Panc1 (cell line): ENCODE measurements around the gene ACP2. TPM values are rescaled to one million over a fixed set of nuclear protein-coding genes. Genes with fewer than 3 reads are reported as not detected.
A peak's percentile ranks its signal among the peaks of the same experiment; 100 is the strongest.

Experiments used
- ATAC-seq: fragments of 200-7000 bp; cut with Tn5 transposase; 2 replicates; pipeline ENCODE4 v1.9.1; 2020; ENCODE audit warnings: mild to moderate bottlenecking, moderate library complexity
- Bru-seq: library from RNA; stranded (reverse); fragments of 400-500 nt; gene quantifications from one replicate; lab custom pipeline; 2021; lab: Mats Ljungman, UMichigan
- BruChase-seq, 2 experiments: library from RNA; stranded (reverse); fragments of 400-500 nt; gene quantifications; one replicate each; lab custom pipeline; 2021; lab: Mats Ljungman, UMichigan
- BruUV-seq: library from RNA; stranded (reverse); fragments of 400-500 nt; replicated peaks from 2 replicates; lab custom pipeline; 2021; lab: Mats Ljungman, UMichigan
- CTCF ChIA-PET: fragments of 300-600 bp; sonication (Branson Sonifier 250); formaldehyde crosslinking; loops from one replicate; lab custom pipeline; 2022; ENCODE audit warnings: antibody characterized with exemption; lab: Charles Lee
- POLR2A ChIA-PET: fragments of 300-600 bp; sonication (Branson Sonifier 250); formaldehyde crosslinking; loops from one replicate; lab custom pipeline; 2022; ENCODE audit warnings: antibody characterized with exemption; lab: Charles Lee
- DNase-seq: peaks from one replicate; pipeline ENCODE4 v3.0.0-alpha.2; 2010; ENCODE audit warnings: low read depth, low spot score
- H3K27ac ChIP-seq: 2 replicates; pipeline ENCODE4 v1.5.1; 2011; ENCODE audit warnings: mild to moderate bottlenecking, low read length, inconsistent platforms
- H3K27me3 ChIP-seq: fragments of 200-500 bp; sonication (Bioruptor generic); 2 replicates; pipeline ENCODE4 v1.6.0; 2014; ENCODE audit warnings: low read length, inconsistent platforms; ENCODE audit not compliant: control insufficient read depth, insufficient read depth
- H3K36me3 ChIP-seq: fragments of 200-500 bp; sonication (Bioruptor generic); 2 replicates; pipeline ENCODE4 v1.5.1; 2014; ENCODE audit warnings: inconsistent platforms, mild to moderate bottlenecking, low read length, moderate library complexity; ENCODE audit not compliant: control insufficient read depth, insufficient read depth
- H3K4me1 ChIP-seq: 2 replicates; pipeline ENCODE4 v1.5.1; 2011; ENCODE audit warnings: inconsistent platforms, mild to moderate bottlenecking, low read length, moderate library complexity; ENCODE audit not compliant: control insufficient read depth, insufficient read depth
- H3K4me3 ChIP-seq, 2 experiments: 2 replicates each; pipeline ENCODE4 v1.5.1; 2011 to 2012; ENCODE audit warnings: low read depth in 2 of 2, low read length in 2 of 2, mild to moderate bottlenecking in 2 of 2, inconsistent platforms in 1 of 2, moderate library complexity in 1 of 2
- H3K9me3 ChIP-seq: fragments of 200-500 bp; sonication (Bioruptor generic); 2 replicates; pipeline ENCODE4 v1.5.1; 2014; ENCODE audit warnings: low read depth, mild to moderate bottlenecking, inconsistent platforms, low read length, moderate library complexity; ENCODE audit not compliant: control insufficient read depth, insufficient read depth
- POLR2AphosphoS5 ChIP-seq: IDR thresholded peaks from 2 replicates; pipeline ENCODE4 v1.6.1; 2012; ENCODE audit warnings: mild to moderate bottlenecking, low read depth, low read length, moderate library complexity
- REST ChIP-seq, 2 experiments: IDR thresholded peaks; 2 replicates each; pipeline ENCODE4 v1.6.1; 2011 to 2012; ENCODE audit warnings: low read depth in 2 of 2, control low read depth in 1 of 2, low read length in 1 of 2, mild to moderate bottlenecking in 1 of 2, moderate library complexity in 1 of 2; ENCODE audit not compliant: insufficient read depth in 1 of 2
- SIN3A ChIP-seq: IDR thresholded peaks from 2 replicates; pipeline ENCODE4 v1.6.1; 2012; ENCODE audit warnings: low read depth, mild to moderate bottlenecking, low read length, moderate library complexity, borderline replicate concordance; ENCODE audit not compliant: insufficient read depth
- TCF7L2 ChIP-seq: IDR thresholded peaks from 2 replicates; pipeline ENCODE4 v1.6.1; 2011; ENCODE audit warnings: mild to moderate bottlenecking, low read depth, low read length, inconsistent platforms
- in situ Hi-C: cut with HindIII; loops from 2 replicates; pipeline ENCODE4 v1.10.0; 2016; ENCODE audit warnings: low sequenced_read_pairs, low pct_unique_long_range_greater_than_20kb
- intact Hi-C: fragments of 100-400 bp; cut with micrococcal nuclease; formaldehyde crosslinking; loops from one replicate; pipeline ENCODE4 v1.10.0; 2022; ENCODE audit not compliant: unreplicated experiment
- long read RNA-seq: library from polyadenylated mRNA; unstranded; transcript quantifications from one replicate; pipeline ENCODE4 v2.0.0, GENCODE V29; 2021; ENCODE audit not compliant: unreplicated experiment
- polyA plus RNA-seq: library from polyadenylated mRNA; unstranded; fragments of >200 nt; gene quantifications from one replicate; pipeline ENCODE4 v1.2.1, GENCODE V29; 2012; ENCODE audit warnings: missing spikeins; ENCODE audit not compliant: insufficient read length
- total RNA-seq: library from RNA; stranded (reverse); gene quantifications from one replicate; pipeline ENCODE4 v1.2.1, GENCODE V29; 2021; ENCODE audit not compliant: unreplicated experiment
- TF ChIP-seq, protein P1 (sequence below): fragments of 450-650 bp; IDR thresholded peaks from 2 replicates; pipeline ENCODE4 v1.5.1; 2017; ENCODE audit warnings: mild to moderate bottlenecking

ACP2 gene
- total RNA-seq (28.4 TPM), Bru-seq, nascent RNA (percentile 66 among the genes with signal in this experiment), BruChase-seq, experiment 1, labeled RNA remaining after a 2-hour chase (percentile 59 among the genes with signal in this experiment), BruChase-seq, experiment 2, labeled RNA remaining after a 6-hour chase (percentile 72 among the genes with signal in this experiment)
- 28.7 TPM for polyA plus RNA-seq
- long read RNA-seq, transcript ACP2-201 (11 exons, 2,203 nt), result major isoform, 8 of 21 reads
- long read RNA-seq, partial matches to known transcripts, result 3 of 21 reads
- long read RNA-seq, other reads (novel, unspliced or antisense), result 9 of 21 reads

GRCh38 chr11:47248664-47249377 lies at the start of gene ACP2:
Gene ACP2 (minus strand): TSS chr11:47248814. CDS start chr11:47248789, 25 bp downstream.
- Histone ChIP-seq H3K27me3 (no peaks in the 10 kb centered on the region), H3K4me3 (peak within 1 kb of the TSS; percentile 67 to 90), H3K4me1 (peaks cover 14% of the 10 kb centered on the region), H3K36me3 (peaks cover 4% of the 10 kb centered on the region; the same call in 1 of the 2 replicates), H3K27ac (peak within 1 kb of the TSS; percentile 97), H3K9me3 (no peaks in the 10 kb centered on the region)
- ATAC-seq (peak; percentile 99), DNase-seq (no peak)
- TSS peak; percentile 95 for BruUV-seq
- ChIA-PET POLR2A (interaction anchor here (0.6 to 1.4 kb wide), 3 partner anchors 14 to 31 kb away, joined by 3 to 10 read pairs (median 5); no protein-coding TSS in a partner anchor), CTCF (interaction anchor here (0.6 to 1.4 kb wide), 4 partner anchors 9 to 388 kb away, joined by 3 to 4 read pairs (median 4); partner anchors contain the start of gene NR1H3)
- in situ Hi-C loops (no loop called here), intact Hi-C loops (no loop called here)
- TF ChIP-seq POLR2AphosphoS5 (peak; percentile 95), TCF7L2 (peak; percentile 48; the same call in 1 of the 2 replicates), REST (IDR thresholded peaks at IDR 0.05; ENCODE audit: insufficient read depth in 1 of 2, low read depth in 2 of 2, low read length in 1 of 2) (peak; percentile 36 to 60; a peak in 1 of 4 replicates), SIN3A (peak; percentile 89; the same call in 1 of the 2 replicates)
- TF ChIP-seq, protein P1, sequence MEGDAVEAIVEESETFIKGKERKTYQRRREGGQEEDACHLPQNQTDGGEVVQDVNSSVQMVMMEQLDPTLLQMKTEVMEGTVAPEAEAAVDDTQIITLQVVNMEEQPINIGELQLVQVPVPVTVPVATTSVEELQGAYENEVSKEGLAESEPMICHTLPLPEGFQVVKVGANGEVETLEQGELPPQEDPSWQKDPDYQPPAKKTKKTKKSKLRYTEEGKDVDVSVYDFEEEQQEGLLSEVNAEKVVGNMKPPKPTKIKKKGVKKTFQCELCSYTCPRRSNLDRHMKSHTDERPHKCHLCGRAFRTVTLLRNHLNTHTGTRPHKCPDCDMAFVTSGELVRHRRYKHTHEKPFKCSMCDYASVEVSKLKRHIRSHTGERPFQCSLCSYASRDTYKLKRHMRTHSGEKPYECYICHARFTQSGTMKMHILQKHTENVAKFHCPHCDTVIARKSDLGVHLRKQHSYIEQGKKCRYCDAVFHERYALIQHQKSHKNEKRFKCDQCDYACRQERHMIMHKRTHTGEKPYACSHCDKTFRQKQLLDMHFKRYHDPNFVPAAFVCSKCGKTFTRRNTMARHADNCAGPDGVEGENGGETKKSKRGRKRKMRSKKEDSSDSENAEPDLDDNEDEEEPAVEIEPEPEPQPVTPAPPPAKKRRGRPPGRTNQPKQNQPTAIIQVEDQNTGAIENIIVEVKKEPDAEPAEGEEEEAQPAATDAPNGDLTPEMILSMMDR, result no peak; the same call in 1 of the 2 replicates

DNA sequence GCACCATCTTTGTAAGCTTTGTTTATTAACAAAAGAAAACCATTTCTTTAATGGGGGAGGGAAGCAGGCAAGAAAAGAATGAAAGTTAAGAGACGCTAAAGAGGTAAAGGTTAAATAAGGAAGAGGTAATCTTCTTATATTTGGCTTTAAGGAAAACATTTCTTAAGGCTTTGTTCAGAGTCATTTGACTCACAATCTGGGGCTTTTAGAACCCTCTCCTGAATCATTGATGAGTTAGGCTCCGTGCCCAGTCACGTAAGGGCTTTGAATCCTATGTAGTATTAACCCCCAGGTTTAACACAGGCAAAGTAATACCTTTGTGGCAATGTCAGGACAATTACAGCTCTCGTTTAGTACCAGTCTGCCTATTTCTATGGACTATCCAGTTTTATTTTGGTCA lies 47.4 kb upstream of the ACP2 start:
- BruUV-seq, result no TSS peak
- Histone ChIP-seq H3K9me3 (no peaks in the 10 kb centered on the region), H3K4me1 (no peaks in the 10 kb centered on the region), H3K4me3 (no peak overlapping the region), H3K36me3 (peaks cover 11% of the 10 kb centered on the region), H3K27me3 (no peaks in the 10 kb centered on the region), H3K27ac (no peak overlapping the region)
- in situ Hi-C loops (no loop called here), intact Hi-C loops (no loop called here)
- ATAC-seq (no peak), DNase-seq (no peak)
- ChIA-PET CTCF (no interaction called here), POLR2A (no interaction called here)
- TF ChIP-seq REST (IDR thresholded peaks at IDR 0.05; ENCODE audit: insufficient read depth in 1 of 2, low read depth in 2 of 2, low read length in 1 of 2), result no peak
- no peak for TF ChIP-seq TCF7L2
- no peak for TF ChIP-seq POLR2AphosphoS5
- TF ChIP-seq, protein P1, result no peak
- no peak for TF ChIP-seq SIN3A
